ENCODE data around the gene NOS3. TPM values are rescaled to one million over a fixed set of nuclear protein-coding genes. Genes with fewer than 3 reads are reported as not detected.
A peak's percentile ranks its signal among the peaks of the same experiment; 100 is the strongest.

The NOS3 gene
- total and polyA plus RNA-seq, 2 of the 13 experiments (the other 11 are each of a cell fraction or from before 2014, with no cell fraction given): 3.7 to 7.5 TPM

GRCh38 chr7:151010037-151010306, 19.2 kb downstream of the NOS3 start (continued):
- TF ChIP-seq CCDC6 (CRISPR knock-in tag; IDR thresholded peaks at IDR 0.05): no peak
- no peak for TF ChIP-seq ONECUT2 (CRISPR knock-in tag; IDR thresholded peaks at IDR 0.05)
- TF ChIP-seq ZNF749 (CRISPR knock-in tag; IDR thresholded peaks at IDR 0.05; ENCODE audit: borderline replicate concordance): peak; percentile 38; the same call in 1 of the 2 replicates
- no peak for TF ChIP-seq ZBTB44 (CRISPR knock-in tag; IDR thresholded peaks at IDR 0.05)
- TF ChIP-seq ZBTB7B (CRISPR knock-in tag; IDR thresholded peaks at IDR 0.05): 0 out of 2 replicates have a peak, but pooled peaks have one; percentile 53
- no peak for TF ChIP-seq ZNF75D (CRISPR knock-in tag; IDR thresholded peaks at IDR 0.05; ENCODE audit: borderline replicate concordance)
- TF ChIP-seq ZNF337 (CRISPR knock-in tag; IDR thresholded peaks at IDR 0.05; ENCODE audit: borderline replicate concordance, low read depth): no peak
- TF ChIP-seq ZNF124 (CRISPR knock-in tag; IDR thresholded peaks at IDR 0.05): no peak
- no peak for TF ChIP-seq ZNF510 (CRISPR knock-in tag; IDR thresholded peaks at IDR 0.05; ENCODE audit: low read depth)
- TF ChIP-seq ZC3H13 (CRISPR knock-in tag; IDR thresholded peaks at IDR 0.05): 0 out of 2 replicates have a peak, but pooled peaks have one; percentile 28
- TF ChIP-seq TRIM24 (CRISPR knock-in tag; IDR thresholded peaks at IDR 0.05): no peak
- no peak for TF ChIP-seq ZNF558 (CRISPR knock-in tag; IDR thresholded peaks at IDR 0.05; ENCODE audit: borderline replicate concordance)
- 0 out of 2 replicates have a peak, but pooled peaks have one; percentile 29 for TF ChIP-seq MEF2D (CRISPR knock-in tag; IDR thresholded peaks at IDR 0.05)
- no peak for TF ChIP-seq ARID2 (CRISPR knock-in tag; IDR thresholded peaks at IDR 0.05; ENCODE audit: borderline replicate concordance)
- TF ChIP-seq ZFX (CRISPR knock-in tag; IDR thresholded peaks at IDR 0.05; ENCODE audit: low read depth): peak; percentile 38; the same call in 1 of the 2 replicates
- no peak for TF ChIP-seq REPIN1 (CRISPR knock-in tag; IDR thresholded peaks at IDR 0.05; ENCODE audit: borderline replicate concordance, low read depth)
- TF ChIP-seq ZBTB1 (CRISPR knock-in tag; IDR thresholded peaks at IDR 0.05; ENCODE audit: borderline replicate concordance): no peak
- no peak for TF ChIP-seq ZNF816 (CRISPR knock-in tag; IDR thresholded peaks at IDR 0.05; ENCODE audit: borderline replicate concordance)
- TF ChIP-seq ZNF333 (CRISPR knock-in tag; IDR thresholded peaks at IDR 0.05; ENCODE audit: borderline replicate concordance): no peak
- TF ChIP-seq DMAP1 (CRISPR knock-in tag; IDR thresholded peaks at IDR 0.05): no peak
- no peak for TF ChIP-seq YEATS2 (CRISPR knock-in tag; IDR thresholded peaks at IDR 0.05; ENCODE audit: borderline replicate concordance)
- TF ChIP-seq SETDB1 (CRISPR knock-in tag; IDR thresholded peaks at IDR 0.05; ENCODE audit: borderline replicate concordance): no peak
- TF ChIP-seq CREBL2 (CRISPR knock-in tag; IDR thresholded peaks at IDR 0.05; ENCODE audit: borderline replicate concordance): no peak
- TF ChIP-seq XBP1 (CRISPR knock-in tag; IDR thresholded peaks at IDR 0.05): no peak
- 0 out of 2 replicates have a peak, but pooled peaks have one; percentile 0 for TF ChIP-seq ZSCAN31 (CRISPR knock-in tag; IDR thresholded peaks at IDR 0.05; ENCODE audit: low read depth)
- no peak; the same call in 1 of the 2 replicates for TF ChIP-seq HDAC2 (CRISPR knock-in tag; IDR thresholded peaks at IDR 0.05)
- 0 out of 2 replicates have a peak, but pooled peaks have one; percentile 30 for TF ChIP-seq ZNF30 (CRISPR knock-in tag; IDR thresholded peaks at IDR 0.05)
- no peak for TF ChIP-seq ZNF331 (CRISPR knock-in tag; IDR thresholded peaks at IDR 0.05)
- TF ChIP-seq ZNF33A (CRISPR knock-in tag; IDR thresholded peaks at IDR 0.05; ENCODE audit: borderline replicate concordance): 0 out of 2 replicates have a peak, but pooled peaks have one; percentile 25
- no peak for TF ChIP-seq ATF1 (CRISPR knock-in tag; IDR thresholded peaks at IDR 0.05)
- TF ChIP-seq ADNP (CRISPR knock-in tag; IDR thresholded peaks at IDR 0.05): no peak
- 0 out of 2 replicates have a peak, but pooled peaks have one; percentile 61 for TF ChIP-seq TARDBP (CRISPR knock-in tag; IDR thresholded peaks at IDR 0.05)
- no peak for TF ChIP-seq REL (CRISPR knock-in tag; conservative IDR thresholded peaks at IDR 0.05)
- no peak for TF ChIP-seq TOPORS (CRISPR knock-in tag; IDR thresholded peaks at IDR 0.05)
